H1 (cell line): Measurements from ENCODE around the gene MRM3.

Source experiments
- FOSL1 ChIP-seq: IDR thresholded peaks from 2 replicates; pipeline ENCODE4 v1.6.1; 2011; ENCODE audit warnings: mild to moderate bottlenecking, low read depth, low read length, moderate library complexity; ENCODE audit not compliant: insufficient read depth
- HDAC2 ChIP-seq, 2 experiments: fragments of 300-600 bp in 1 of 2; sonication (generic) in 1 of 2; IDR thresholded peaks; 2 replicates each; pipeline ENCODE4 v1.6.1; 2011 to 2012; ENCODE audit warnings: low read depth in 2 of 2, low read length in 2 of 2, mild to moderate bottlenecking in 2 of 2, moderate library complexity in 2 of 2, borderline replicate concordance in 1 of 2, inconsistent platforms in 1 of 2
- JUN ChIP-seq: IDR thresholded peaks from 2 replicates; pipeline ENCODE4 v1.6.1; 2011; ENCODE audit warnings: low read depth, mild to moderate bottlenecking, improper control_type of control experiment, low read length
- POLR2A ChIP-seq, 2 experiments: IDR thresholded peaks; 1 replicate in 1 of 2; 2 replicates in 1 of 2; pipeline ENCODE4 v1.6.1; 2011; ENCODE audit warnings: low read depth in 2 of 2, low read length in 2 of 2, mild to moderate bottlenecking in 2 of 2; ENCODE audit errors: control extremely low read depth in 1 of 2
- YY1 ChIP-seq: IDR thresholded peaks from 2 replicates; pipeline ENCODE4 v1.6.1; 2011; ENCODE audit warnings: low read depth, mild to moderate bottlenecking, low read length
- TF ChIP-seq, protein P1 (sequence below), 3 experiments: IDR thresholded peaks; 1 replicate in 2 of 3; 2 replicates in 1 of 3; pipeline versions ENCODE4 v1.5.1 to v1.6.1; 2011; ENCODE audit warnings: low read length in 3 of 3, mild to moderate bottlenecking in 3 of 3, inconsistent platforms in 2 of 3, low read depth in 1 of 3, moderate library complexity in 1 of 3; ENCODE audit not compliant: insufficient read depth in 1 of 3; ENCODE audit errors: control extremely low read depth in 1 of 3
- TF ChIP-seq, protein P2 (sequence below): IDR thresholded peaks from 2 replicates; pipeline ENCODE4 v1.6.1; 2011; ENCODE audit warnings: low read depth, mild to moderate bottlenecking, low read length; ENCODE audit not compliant: insufficient read depth

DNA sequence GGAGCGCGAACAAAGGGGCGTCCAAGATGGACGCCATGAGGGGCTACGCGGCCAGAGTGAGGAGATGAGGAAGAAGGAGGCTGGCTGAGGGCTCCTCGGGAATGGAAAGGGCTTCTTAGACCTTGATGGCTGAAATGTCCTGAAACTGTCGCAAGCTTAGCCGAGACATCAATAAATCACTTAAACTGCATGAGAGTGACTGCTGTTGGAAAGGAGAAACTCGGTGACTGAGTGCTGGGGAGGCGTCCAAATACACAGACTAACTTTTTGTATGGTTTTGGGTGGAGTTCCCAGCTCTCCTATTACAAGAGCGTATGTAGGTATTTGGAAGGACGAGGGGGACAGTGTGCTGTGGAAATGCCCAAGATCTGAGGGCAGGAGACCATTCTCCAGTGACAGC is 28.7 kb upstream of the MRM3 start:
- TF ChIP-seq, protein P1, sequence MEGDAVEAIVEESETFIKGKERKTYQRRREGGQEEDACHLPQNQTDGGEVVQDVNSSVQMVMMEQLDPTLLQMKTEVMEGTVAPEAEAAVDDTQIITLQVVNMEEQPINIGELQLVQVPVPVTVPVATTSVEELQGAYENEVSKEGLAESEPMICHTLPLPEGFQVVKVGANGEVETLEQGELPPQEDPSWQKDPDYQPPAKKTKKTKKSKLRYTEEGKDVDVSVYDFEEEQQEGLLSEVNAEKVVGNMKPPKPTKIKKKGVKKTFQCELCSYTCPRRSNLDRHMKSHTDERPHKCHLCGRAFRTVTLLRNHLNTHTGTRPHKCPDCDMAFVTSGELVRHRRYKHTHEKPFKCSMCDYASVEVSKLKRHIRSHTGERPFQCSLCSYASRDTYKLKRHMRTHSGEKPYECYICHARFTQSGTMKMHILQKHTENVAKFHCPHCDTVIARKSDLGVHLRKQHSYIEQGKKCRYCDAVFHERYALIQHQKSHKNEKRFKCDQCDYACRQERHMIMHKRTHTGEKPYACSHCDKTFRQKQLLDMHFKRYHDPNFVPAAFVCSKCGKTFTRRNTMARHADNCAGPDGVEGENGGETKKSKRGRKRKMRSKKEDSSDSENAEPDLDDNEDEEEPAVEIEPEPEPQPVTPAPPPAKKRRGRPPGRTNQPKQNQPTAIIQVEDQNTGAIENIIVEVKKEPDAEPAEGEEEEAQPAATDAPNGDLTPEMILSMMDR (IDR thresholded peaks at IDR 0.05; ENCODE audit: control extremely low read depth in 1 of 3, insufficient read depth in 1 of 3, low read depth in 1 of 3, low read length in 3 of 3): no peak
- no peak for TF ChIP-seq HDAC2 (IDR thresholded peaks at IDR 0.05; ENCODE audit: borderline replicate concordance in 1 of 2, low read depth in 2 of 2, low read length in 2 of 2)
- no peak for TF ChIP-seq POLR2A (IDR thresholded peaks at IDR 0.05; ENCODE audit: control extremely low read depth in 1 of 2, low read depth in 2 of 2, low read length in 2 of 2)
- TF ChIP-seq FOSL1: no peak
- TF ChIP-seq, protein P2, sequence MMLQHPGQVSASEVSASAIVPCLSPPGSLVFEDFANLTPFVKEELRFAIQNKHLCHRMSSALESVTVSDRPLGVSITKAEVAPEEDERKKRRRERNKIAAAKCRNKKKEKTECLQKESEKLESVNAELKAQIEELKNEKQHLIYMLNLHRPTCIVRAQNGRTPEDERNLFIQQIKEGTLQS: no peak
- TF ChIP-seq YY1: no peak
- no peak for TF ChIP-seq JUN
